ENCODE data around the gene SLC25A38. TPM values are rescaled to one million over a fixed set of nuclear protein-coding genes. Genes with fewer than 3 reads are reported as not detected.

SLC25A38 gene
- total and polyA plus RNA-seq, 9 of the 15 experiments (the other 6 are each of a cell fraction or from before 2014, with no cell fraction given) = 13.5 to 51.1 (median 30.6) TPM

GRCh38 chr3:39388741-39389248, 5.6 kb downstream of the SLC25A38 start (continued):
- TF ChIP-seq ZNF609 (CRISPR knock-in tag; IDR thresholded peaks at IDR 0.05; ENCODE audit: borderline replicate concordance) = no peak
- no peak for TF ChIP-seq ATF2 (CRISPR knock-in tag; IDR thresholded peaks at IDR 0.05)
- TF ChIP-seq FOXK1 (CRISPR knock-in tag; IDR thresholded peaks at IDR 0.05; ENCODE audit: borderline replicate concordance) = no peak
- TF ChIP-seq NFYB (IDR thresholded peaks at IDR 0.05; ENCODE audit: extremely low read depth, insufficient read length) = no peak
- peak; percentile 35; the same call in 1 of the 2 replicates for TF ChIP-seq BCOR (IDR thresholded peaks at IDR 0.05)
- no peak for TF ChIP-seq GTF3C2 (IDR thresholded peaks at IDR 0.05; ENCODE audit: borderline replicate concordance, extremely low read depth, insufficient read length)

Data from K562 (cell line).